ENCODE data around the gene POLR1F.

DNA sequence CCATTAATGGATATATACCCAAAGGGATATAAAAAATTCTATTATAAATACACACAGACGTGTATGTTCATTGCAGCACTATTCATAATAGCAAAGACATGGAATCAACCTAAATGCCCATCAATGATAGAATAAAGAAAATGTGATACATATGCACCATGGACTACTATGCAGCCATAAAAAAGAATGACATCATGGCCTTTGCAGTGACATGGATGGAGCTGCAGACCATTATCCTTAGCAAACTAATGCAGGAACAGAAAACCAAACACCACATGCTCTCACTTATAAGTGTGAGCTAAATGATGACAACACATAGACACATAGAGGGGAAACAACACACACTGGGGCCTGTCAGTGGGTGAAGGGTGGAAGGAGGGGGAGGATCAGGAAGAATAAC is 33.0 kb downstream of the POLR1F start:
- no peak for TF ChIP-seq POLR2A (IDR thresholded peaks at IDR 0.05)
- TF ChIP-seq POLR2AphosphoS5 (IDR thresholded peaks at IDR 0.05): no peak
- TF ChIP-seq, protein P1, sequence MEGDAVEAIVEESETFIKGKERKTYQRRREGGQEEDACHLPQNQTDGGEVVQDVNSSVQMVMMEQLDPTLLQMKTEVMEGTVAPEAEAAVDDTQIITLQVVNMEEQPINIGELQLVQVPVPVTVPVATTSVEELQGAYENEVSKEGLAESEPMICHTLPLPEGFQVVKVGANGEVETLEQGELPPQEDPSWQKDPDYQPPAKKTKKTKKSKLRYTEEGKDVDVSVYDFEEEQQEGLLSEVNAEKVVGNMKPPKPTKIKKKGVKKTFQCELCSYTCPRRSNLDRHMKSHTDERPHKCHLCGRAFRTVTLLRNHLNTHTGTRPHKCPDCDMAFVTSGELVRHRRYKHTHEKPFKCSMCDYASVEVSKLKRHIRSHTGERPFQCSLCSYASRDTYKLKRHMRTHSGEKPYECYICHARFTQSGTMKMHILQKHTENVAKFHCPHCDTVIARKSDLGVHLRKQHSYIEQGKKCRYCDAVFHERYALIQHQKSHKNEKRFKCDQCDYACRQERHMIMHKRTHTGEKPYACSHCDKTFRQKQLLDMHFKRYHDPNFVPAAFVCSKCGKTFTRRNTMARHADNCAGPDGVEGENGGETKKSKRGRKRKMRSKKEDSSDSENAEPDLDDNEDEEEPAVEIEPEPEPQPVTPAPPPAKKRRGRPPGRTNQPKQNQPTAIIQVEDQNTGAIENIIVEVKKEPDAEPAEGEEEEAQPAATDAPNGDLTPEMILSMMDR (IDR thresholded peaks at IDR 0.05): no peak
- no peak for TF ChIP-seq EP300 (IDR thresholded peaks at IDR 0.05)
